ENCODE results near the gene FAM168A.

- TF ChIP-seq CTCF (conservative IDR thresholded peaks at IDR 0.05 in 1 of 2, IDR thresholded peaks at IDR 0.05 in 1 of 2; ENCODE audit: low read depth in 1 of 2, low read length in 2 of 2) = no peak
- no peak for TF ChIP-seq EZH2 (IDR thresholded peaks at IDR 0.05; ENCODE audit: low read length, missing control alignments)
These were observed 15.3 kb downstream of the FAM168A start for GRCh38 chr11:73582653-73583052.
